ENCODE data around the gene RTBDN.
"Not testable (repeated sequence)": the region's sequence is repeated elsewhere in the genome, so short reads cannot be mapped to it uniquely, and the experiment has no call there.

RTBDN gene

DNA sequence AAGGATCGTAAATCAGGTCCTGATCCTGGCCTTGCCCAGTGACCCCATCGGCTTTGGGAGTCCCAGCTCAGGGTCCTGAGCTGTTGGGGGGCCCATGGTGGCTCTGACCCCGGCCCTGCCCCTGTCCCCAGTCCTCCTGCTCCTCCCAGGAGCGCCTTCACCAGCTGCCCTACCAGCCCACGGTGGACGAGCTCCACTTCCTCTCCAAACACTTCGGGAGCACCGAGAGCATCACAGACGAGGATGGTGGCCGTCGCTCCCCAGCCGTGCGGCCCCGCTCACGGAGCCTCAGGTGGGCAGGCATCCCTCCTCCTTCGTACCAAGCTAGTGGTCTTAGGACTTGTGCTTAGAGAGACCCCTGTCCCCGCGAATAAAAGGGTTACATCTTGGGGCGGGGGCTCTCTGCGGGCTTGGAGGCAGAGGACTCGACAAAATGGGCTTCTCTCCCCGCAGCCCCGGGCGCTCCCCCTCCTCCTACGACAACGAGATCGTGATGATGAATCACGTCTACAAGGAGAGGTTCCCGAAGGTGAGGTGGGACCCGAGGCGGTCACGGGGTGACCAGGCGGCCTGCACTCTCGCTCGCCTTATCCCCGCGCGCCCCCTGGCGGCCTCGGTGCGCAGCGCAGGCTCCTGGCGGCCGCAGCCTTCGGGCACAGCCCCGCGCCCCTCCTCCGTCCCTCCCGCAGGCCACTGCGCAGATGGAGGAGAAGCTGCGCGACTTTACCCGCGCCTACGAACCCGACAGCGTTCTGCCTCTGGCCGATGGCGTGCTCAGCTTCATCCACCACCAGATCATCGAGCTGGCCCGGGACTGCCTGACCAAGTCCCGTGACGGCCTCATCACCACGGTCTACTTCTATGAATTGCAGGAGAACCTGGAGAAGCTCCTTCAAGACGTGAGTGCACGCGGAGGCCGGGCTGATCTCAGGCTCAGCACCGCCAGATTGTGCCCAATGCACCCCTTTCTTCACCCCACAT lies 13.1 kb upstream of the RTBDN start:
- H3K4me3 ChIP-seq (ENCODE audit: low read depth, low read length), result no peak overlapping the region
- TF ChIP-seq, protein P1, sequence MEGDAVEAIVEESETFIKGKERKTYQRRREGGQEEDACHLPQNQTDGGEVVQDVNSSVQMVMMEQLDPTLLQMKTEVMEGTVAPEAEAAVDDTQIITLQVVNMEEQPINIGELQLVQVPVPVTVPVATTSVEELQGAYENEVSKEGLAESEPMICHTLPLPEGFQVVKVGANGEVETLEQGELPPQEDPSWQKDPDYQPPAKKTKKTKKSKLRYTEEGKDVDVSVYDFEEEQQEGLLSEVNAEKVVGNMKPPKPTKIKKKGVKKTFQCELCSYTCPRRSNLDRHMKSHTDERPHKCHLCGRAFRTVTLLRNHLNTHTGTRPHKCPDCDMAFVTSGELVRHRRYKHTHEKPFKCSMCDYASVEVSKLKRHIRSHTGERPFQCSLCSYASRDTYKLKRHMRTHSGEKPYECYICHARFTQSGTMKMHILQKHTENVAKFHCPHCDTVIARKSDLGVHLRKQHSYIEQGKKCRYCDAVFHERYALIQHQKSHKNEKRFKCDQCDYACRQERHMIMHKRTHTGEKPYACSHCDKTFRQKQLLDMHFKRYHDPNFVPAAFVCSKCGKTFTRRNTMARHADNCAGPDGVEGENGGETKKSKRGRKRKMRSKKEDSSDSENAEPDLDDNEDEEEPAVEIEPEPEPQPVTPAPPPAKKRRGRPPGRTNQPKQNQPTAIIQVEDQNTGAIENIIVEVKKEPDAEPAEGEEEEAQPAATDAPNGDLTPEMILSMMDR (IDR thresholded peaks at IDR 0.05; ENCODE audit: borderline replicate concordance, insufficient read depth, low read depth, low read length), result peak; percentile 99

DNA sequence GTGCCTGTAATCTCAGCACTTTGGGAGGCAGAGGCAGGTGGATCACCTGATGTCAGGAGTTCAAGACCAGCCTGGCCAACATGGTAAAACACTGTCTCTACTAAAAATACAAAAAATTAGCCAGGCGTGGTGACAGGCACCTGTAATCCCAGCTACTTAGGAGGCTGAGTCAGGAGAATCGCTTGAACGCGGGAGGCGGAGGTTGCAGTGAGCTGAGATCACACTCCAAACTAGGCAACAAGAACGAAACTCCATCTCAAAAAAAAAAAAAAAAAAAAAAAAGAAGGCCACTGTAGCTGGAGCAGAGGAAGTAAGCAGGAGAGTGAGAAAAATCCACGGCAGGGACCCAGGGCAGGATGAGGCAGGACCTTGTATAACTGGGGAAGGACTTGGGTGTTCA lies 12.2 kb upstream of the RTBDN start:
- not testable (repeated sequence) for H3K4me3 ChIP-seq (ENCODE audit: low read depth, low read length)

DNA sequence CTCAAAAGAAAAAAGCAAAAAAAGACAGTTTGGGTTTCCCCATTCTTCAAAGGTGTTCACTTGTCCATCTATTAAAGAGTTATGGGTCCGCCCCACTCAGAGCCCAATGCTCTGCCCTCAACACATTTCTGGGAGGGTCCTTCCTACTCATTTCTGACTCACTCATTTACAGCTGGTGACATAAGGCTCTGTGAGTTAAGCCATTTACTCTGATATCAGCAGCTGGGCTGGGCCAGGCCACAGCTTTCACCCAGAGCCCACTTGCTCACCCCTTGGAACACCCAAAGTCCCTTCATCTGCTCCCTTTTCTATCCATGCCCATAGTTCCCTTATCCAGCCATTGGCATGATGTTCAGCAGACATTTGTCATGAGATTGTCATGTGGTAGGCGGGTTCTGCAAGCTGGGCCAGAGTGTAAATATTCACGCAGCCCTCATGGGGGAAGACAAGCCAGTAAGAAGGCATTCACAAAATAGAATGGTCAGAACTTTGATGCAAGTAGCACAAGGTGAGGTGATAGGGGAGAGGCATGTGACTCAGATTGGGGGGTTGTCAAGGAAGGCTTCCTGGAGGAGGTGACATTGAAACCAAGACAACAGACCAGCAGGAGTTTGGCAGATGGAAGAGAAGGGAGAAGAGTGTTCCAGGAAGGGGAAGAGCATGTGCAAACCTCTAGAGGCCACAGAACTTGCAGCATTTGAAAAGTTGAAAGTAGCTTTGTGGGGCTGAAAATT lies 9.8 kb upstream of the RTBDN start:
- no peak overlapping the region for H3K4me3 ChIP-seq (ENCODE audit: low read depth, low read length)
- TF ChIP-seq, protein P1 (IDR thresholded peaks at IDR 0.05; ENCODE audit: borderline replicate concordance, insufficient read depth, low read depth, low read length), result no peak

DNA sequence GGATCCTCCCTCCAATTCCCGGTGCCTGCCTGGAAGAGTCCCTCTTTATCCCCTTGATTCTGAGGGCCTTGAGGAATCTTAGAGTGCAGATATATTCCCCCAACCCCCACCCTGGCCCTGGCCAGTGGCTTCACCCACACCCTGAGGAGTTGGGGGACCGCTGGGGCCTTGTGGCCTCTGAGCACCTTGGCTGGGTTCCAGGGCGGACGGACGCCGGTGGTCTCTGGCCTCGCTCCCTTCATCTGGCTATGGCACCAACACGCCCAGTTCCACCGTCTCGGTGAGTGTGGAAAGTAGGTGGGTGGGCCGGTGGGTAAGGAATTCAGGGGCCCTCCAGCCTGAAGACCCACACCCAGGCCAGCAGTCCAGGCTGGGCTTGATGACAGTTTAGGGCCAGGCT lies 8.9 kb upstream of the RTBDN start:
- TF ChIP-seq, protein P1 (IDR thresholded peaks at IDR 0.05; ENCODE audit: borderline replicate concordance, insufficient read depth, low read depth, low read length), result no peak
- no peak overlapping the region for H3K4me3 ChIP-seq (ENCODE audit: low read depth, low read length)

DNA sequence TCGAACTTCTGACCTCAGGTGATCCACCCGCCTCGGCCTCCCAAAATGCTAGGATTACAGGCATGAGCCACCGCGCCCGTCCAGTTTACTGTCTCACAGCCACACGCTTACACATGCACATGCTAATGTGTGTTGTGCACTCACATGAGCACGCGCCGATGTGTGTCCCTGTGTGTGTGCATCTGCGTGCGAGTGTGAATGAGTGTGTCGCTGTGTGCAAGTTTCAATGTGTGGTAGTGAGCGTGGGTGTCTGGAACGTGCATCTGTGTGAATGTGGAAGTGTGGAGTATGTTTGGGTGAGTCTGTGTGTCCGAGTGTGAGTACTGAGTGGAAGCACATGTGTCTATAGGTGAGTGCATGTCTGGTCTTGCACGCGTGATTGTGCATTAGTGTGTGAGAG lies 8.1 kb upstream of the RTBDN start:
- H3K4me3 ChIP-seq (ENCODE audit: low read depth, low read length), result no peak overlapping the region
- TF ChIP-seq, protein P1 (IDR thresholded peaks at IDR 0.05; ENCODE audit: borderline replicate concordance, insufficient read depth, low read depth, low read length), result no peak

DNA sequence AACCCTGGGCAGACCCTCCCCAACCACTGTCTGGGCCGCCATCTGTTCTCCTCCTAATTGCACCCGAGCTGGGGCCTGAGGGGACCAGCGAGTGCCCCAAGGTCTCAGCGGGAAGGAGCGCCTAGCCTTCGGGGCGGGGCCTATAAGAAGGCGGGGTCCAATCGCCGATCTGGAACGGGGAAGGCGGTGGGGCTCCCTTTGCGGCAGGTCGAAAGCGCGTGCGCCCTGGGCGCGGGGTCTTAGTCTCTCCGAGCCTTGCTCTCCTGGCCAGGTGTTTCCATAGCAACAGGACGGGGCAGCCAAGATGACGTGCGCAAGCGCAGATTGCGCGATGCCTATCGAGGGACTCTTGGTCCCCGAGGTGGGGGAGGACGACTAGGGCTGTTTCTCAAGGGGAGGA lies 6.7 kb upstream of the RTBDN start:
- TF ChIP-seq, protein P1 (IDR thresholded peaks at IDR 0.05; ENCODE audit: borderline replicate concordance, insufficient read depth, low read depth, low read length), result no peak
- no peak overlapping the region for H3K4me3 ChIP-seq (ENCODE audit: low read depth, low read length)

DNA sequence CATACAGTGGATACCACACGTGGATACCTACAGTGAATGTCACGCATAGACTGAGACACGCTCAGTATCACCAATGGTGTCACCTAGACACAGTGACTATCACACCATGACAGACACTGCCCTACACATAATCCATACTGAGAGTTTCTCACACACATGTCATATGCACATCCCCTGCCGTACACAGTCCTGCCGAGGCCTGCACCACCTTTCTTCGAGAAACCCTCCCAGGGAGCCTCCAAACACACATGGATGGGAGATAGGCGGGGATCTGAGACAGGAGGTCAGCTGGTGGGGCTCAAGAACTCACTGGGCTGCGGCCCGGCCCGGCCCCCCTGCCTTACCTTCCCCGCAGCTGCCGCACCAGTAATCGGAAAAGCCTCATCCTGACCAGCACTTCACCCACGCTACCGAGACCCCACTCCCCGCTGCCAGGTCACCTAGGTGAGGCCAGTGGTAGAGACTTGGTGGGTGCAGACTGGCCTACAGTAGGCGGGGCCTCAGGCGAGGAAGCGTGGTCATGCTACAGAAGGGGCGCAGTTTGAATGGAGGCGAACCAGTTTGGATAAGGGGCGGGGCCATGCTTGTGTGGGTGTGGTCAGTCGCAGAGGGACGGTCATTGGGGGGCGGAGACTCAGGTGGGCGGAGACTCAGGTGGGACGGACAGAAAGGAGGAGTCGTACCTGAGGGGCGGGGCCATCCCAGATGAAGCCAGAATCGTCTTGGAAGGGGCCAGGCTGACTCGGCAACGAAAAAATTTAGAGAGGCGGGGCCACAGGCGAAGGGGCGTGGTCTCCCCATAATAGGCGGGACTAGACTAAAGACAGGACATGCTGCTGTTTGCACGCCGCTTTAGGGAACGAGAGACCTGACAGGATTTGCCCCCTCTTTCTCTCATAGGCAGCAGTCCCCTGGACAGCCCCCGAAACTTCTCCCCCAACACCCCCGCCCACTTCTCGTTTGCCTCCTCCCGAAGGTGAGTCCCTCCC lies 6.0 kb upstream of the RTBDN start:
- H3K4me3 ChIP-seq (ENCODE audit: low read depth, low read length), result no peak overlapping the region
- TF ChIP-seq, protein P1 (IDR thresholded peaks at IDR 0.05; ENCODE audit: borderline replicate concordance, insufficient read depth, low read depth, low read length), result no peak
